ENCODE results near the gene DDAH1. TPM values are rescaled to one million over a fixed set of nuclear protein-coding genes. Genes with fewer than 3 reads are reported as not detected.

Gene DDAH1
- total RNA-seq, 4 donors from 2014 or later: 17.5 to 64.2 (median 40.0) TPM

GRCh38 chr1:85278853-85279314 is 186.1 kb downstream of the DDAH1 start:
- Histone ChIP-seq H3K27me3 (no peaks in the 10 kb centered on the region), H3K9me3 (no peaks in the 10 kb centered on the region), H3K36me3 (no peaks in the 10 kb centered on the region), H3K4me3 (replicated peaks in 1 of 3) (no peak overlapping the region), H3K27ac (peak overlapping the region in 2 of 3 donors; percentile 8 to 32), H3K4me1 (peaks cover 11 to 20% of the 10 kb centered on the region in 2 donors)
- no peak for DNase-seq
- TF ChIP-seq POLR2A (IDR thresholded peaks at IDR 0.05): no peak
- intact Hi-C loops (cut with DNase I): no loop called here
- 51 to 61% methylated on average over 2 of the region's 2 CpGs for WGBS, 2 donors

GRCh38 chr1:85277802-85278201 is 187.2 kb downstream of the DDAH1 start:
- Histone ChIP-seq H3K27ac (no peak overlapping the region), H3K9me3 (no peaks in the 10 kb centered on the region), H3K4me1 (peaks cover 16 to 22% of the 10 kb centered on the region in 2 donors), H3K4me3 (replicated peaks in 1 of 3) (no peak overlapping the region), H3K36me3 (no peaks in the 10 kb centered on the region), H3K27me3 (no peaks in the 10 kb centered on the region)
- no peak for DNase-seq
- 94 to 98% methylated on average over 4 of the region's 4 CpGs for WGBS, 2 donors
- intact Hi-C loops (cut with DNase I): no loop called here
- TF ChIP-seq, protein P1, sequence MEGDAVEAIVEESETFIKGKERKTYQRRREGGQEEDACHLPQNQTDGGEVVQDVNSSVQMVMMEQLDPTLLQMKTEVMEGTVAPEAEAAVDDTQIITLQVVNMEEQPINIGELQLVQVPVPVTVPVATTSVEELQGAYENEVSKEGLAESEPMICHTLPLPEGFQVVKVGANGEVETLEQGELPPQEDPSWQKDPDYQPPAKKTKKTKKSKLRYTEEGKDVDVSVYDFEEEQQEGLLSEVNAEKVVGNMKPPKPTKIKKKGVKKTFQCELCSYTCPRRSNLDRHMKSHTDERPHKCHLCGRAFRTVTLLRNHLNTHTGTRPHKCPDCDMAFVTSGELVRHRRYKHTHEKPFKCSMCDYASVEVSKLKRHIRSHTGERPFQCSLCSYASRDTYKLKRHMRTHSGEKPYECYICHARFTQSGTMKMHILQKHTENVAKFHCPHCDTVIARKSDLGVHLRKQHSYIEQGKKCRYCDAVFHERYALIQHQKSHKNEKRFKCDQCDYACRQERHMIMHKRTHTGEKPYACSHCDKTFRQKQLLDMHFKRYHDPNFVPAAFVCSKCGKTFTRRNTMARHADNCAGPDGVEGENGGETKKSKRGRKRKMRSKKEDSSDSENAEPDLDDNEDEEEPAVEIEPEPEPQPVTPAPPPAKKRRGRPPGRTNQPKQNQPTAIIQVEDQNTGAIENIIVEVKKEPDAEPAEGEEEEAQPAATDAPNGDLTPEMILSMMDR (IDR thresholded peaks at IDR 0.05): no peak
- TF ChIP-seq POLR2A (IDR thresholded peaks at IDR 0.05): no peak

DNA sequence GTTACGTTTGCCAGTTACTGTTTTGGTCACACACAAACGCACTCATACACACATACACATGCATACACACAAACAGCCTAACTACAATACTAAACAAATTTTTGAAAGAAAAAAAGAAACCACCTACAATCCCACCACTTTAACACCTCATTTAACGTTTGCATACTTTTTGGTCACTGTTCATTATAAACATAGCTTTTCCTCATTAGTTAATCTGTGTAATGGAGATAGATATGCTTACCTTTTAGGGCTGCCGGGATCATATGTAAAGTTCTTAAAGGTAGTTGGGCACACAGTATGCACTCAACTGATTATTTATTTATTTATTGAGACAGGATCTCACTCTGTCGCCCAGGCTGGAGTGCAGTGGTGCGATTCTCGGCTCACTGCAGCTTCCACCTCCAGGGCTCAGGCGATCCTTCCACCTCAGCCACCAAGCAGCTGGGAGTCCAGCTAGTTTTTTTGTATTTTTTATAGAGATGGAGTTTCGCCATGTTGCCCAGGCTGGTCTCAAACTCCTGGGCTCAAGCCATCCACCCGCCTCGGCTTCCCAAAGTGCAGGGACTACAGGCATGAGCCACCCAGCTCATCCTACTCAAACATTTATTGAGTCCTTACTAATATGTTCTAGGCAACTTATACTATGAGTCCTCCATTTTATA is 187.8 kb downstream of the DDAH1 start:
- peak in 1 of 2 donors; percentile 25 for DNase-seq
- Histone ChIP-seq H3K36me3 (no peaks in the 10 kb centered on the region), H3K27ac (peak overlapping the region; percentile 69 to 96 (median 89)), H3K27me3 (no peaks in the 10 kb centered on the region), H3K9me3 (no peaks in the 10 kb centered on the region), H3K4me3 (replicated peaks in 1 of 3) (peak overlapping the region in 2 of 3 donors; percentile 23 to 74), H3K4me1 (peaks cover 16 to 22% of the 10 kb centered on the region in 2 donors)
- TF ChIP-seq, protein P1 (IDR thresholded peaks at IDR 0.05): no peak
- no peak for TF ChIP-seq POLR2A (IDR thresholded peaks at IDR 0.05)
- WGBS, 2 donors: 64 to 65% methylated on average over 11 of the region's 11 CpGs
- intact Hi-C loops (cut with DNase I): no loop called here

DNA sequence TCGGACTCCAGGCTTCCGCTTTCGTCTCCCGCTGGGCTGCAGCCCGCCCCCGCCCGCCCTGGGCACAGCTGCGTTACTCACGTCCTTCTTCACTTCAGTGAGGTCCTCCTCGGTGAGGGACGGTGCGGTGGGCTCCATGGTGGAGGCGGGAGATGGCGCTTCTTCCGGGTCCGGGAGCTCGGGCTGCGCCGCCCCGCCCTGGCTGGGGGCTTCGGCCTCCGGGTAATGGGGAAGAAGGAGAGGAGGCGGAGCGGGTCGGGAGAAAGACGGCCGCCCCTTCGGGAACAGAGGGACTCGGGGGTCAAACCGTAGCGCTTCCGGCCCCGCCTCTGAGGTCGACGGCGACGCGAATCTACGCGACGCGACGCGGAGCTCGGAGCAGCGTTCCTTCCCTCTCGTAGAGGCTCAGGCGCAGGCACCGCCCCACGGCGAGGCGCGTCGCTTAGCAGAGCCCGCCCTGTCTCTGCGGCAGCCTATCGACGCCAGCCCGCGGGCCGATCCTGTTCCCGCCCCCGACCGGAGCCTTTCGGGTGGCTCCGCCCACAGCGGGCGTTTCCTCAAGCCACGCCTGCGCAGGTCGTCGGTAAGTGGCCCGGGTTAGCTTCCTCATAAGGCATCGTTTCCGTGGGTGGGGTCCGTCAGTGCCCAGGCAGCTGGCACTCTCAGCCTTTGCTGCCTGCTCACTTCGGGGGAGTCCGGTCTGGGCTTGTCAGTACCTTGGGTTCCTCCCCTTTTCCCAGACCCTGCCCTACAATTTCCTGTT is 188.6 kb downstream of the DDAH1 start, which contains the start of gene BCL10:
Gene BCL10, minus strand, starts transcription at position 418 of the 763 bp plus-strand sequence. Its CDS starts 280 bp downstream, at position 138.
- Histone ChIP-seq H3K4me3 (replicated peaks in 1 of 3) (peak within 1 kb of the TSS; percentile 74 to 90 (median 76)), H3K9me3 (no peaks in the 10 kb centered on the region), H3K27me3 (no peaks in the 10 kb centered on the region), H3K4me1 (peaks cover 16 to 22% of the 10 kb centered on the region in 2 donors), H3K27ac (peak within 1 kb of the TSS; percentile 89 to 96 (median 89)), H3K36me3 (no peaks in the 10 kb centered on the region)
- intact Hi-C loops (cut with DNase I): no loop called here
- 0 to 1% methylated on average over 17 to 57 of the region's 78 CpGs for WGBS, 2 donors
- peak; percentile 34 to 88 for TF ChIP-seq POLR2A (IDR thresholded peaks at IDR 0.05)
- TF ChIP-seq, protein P1 (IDR thresholded peaks at IDR 0.05): no peak
- peak; percentile 99 for DNase-seq

DNA sequence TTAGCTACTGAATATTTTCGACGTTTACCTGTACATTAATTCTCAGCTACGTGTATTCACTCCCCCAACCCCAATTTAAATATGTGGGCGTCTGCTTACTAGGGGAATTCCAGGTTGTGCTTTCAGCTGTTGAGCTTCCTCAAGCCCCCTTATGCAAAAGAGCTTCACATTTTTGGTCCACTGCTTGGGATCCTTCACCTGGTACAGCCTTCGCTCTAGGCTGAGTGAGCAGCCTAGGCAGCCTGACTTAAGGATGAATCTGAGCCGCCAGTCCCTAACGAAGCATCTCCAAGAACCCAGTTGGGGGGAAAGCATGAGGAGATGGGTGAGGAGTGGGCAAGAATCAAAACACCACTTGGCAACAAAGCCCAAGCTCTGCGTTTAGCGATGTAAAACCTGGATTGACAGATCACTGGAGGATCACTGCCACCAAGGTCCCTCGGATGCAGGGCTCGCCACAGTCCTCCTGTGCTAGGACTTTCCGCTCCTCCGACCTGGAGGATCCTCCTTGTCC is 189.2 kb downstream of the DDAH1 start:
- Histone ChIP-seq H3K9me3 (no peaks in the 10 kb centered on the region), H3K27me3 (no peaks in the 10 kb centered on the region), H3K27ac (peak overlapping the region; percentile 89 to 96 (median 89)), H3K4me1 (peaks cover 16 to 22% of the 10 kb centered on the region in 2 donors), H3K36me3 (no peaks in the 10 kb centered on the region), H3K4me3 (replicated peaks in 1 of 3) (peak overlapping the region; percentile 74 to 90 (median 76))
- no peak for TF ChIP-seq POLR2A (IDR thresholded peaks at IDR 0.05)
- no peak for DNase-seq
- 0 to 2% methylated on average over 13 of the region's 13 CpGs for WGBS, 2 donors
- intact Hi-C loops (cut with DNase I): no loop called here
